ENCODE data around the gene UCN.

DNA sequence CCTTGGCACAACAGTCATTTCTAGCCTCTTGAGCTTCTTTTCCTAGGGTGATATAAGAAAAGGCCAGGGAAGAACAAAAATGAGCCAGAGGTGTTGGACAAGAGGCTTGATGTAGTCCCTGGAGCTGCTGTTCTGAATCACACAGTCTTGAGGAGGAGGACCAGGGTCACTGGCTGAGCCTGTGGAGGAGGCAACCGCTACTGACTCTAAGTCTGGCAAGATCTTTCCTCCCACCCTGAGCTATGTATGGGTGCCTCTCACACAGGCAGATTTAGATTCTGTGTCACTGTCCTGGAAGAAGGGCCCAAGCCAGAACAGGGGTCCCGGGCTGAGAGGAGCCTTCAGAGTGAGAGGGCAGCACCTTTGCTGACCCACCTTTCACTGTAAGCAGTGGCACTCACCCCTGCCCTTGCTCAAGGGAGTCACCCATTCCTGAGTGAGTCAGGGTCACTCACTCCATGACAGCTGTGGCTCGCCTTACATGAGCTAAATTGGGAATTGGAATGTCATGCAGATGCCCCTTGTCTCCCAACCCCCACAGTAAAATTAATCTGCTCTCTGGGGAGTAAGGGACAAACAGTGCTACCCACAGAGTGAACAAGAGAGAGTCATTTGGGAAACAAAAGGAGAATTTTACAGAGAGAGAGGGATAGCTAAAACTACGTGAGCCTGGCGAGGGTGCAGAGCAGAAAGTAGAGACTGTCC, 26.2 kb downstream of the UCN start, which contains the start of gene TRIM54:
- TF ChIP-seq, protein P1, sequence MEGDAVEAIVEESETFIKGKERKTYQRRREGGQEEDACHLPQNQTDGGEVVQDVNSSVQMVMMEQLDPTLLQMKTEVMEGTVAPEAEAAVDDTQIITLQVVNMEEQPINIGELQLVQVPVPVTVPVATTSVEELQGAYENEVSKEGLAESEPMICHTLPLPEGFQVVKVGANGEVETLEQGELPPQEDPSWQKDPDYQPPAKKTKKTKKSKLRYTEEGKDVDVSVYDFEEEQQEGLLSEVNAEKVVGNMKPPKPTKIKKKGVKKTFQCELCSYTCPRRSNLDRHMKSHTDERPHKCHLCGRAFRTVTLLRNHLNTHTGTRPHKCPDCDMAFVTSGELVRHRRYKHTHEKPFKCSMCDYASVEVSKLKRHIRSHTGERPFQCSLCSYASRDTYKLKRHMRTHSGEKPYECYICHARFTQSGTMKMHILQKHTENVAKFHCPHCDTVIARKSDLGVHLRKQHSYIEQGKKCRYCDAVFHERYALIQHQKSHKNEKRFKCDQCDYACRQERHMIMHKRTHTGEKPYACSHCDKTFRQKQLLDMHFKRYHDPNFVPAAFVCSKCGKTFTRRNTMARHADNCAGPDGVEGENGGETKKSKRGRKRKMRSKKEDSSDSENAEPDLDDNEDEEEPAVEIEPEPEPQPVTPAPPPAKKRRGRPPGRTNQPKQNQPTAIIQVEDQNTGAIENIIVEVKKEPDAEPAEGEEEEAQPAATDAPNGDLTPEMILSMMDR (IDR thresholded peaks at IDR 0.05) = no peak
- no peak for TF ChIP-seq POLR2A (IDR thresholded peaks at IDR 0.05)
